HG03060 (cell line): ENCODE data around the gene AGAP3.

Experiments
- ATAC-seq: cut with Tn5 transposase; IDR thresholded peaks from one replicate; pipeline ENCODE4 v1.9.1; 2021; ENCODE audit warnings: low read depth, moderate number of reproducible peaks; ENCODE audit not compliant: unreplicated experiment

Gene AGAP3

DNA sequence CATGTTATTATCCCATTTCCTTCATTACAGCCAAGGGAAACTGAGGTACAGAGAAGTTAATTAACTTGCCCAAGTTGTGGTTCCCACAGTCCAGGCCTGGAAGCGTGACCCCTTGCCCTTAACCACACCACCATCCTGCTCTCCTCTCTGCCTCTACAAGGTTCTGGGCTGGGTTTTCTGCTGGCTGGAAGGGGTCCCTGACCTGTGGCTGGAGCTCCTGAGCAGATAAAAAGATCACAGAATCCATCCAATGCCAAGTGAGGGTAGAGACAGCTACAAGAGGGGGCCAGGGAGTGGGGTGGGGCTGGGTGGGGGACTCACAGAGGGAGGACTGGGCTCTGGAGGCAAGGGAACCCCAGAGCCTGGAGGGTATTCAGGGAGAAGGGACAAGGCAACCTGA, 91.0 kb downstream of the AGAP3 start:
- no peak for ATAC-seq

DNA sequence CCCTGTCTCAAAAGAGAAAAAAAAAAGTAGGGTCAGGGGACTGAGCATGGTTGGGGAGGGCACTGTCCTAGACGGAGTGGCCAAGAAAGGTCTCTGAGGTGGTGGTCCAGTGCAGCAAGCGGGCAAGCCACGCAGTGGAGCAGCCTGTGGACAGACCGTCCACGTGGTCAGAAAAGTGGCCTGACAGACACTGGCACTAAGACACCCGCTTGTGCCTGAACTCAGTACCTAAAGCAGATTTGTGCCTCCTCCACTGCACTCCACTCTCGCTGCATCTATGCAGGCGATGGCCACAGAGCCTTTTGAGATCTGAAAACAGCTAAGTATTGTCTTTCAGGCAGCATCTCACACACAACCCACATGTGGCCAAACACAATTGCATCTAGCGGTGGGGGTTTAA, 92.0 kb downstream of the AGAP3 start:
- ATAC-seq = no peak

DNA sequence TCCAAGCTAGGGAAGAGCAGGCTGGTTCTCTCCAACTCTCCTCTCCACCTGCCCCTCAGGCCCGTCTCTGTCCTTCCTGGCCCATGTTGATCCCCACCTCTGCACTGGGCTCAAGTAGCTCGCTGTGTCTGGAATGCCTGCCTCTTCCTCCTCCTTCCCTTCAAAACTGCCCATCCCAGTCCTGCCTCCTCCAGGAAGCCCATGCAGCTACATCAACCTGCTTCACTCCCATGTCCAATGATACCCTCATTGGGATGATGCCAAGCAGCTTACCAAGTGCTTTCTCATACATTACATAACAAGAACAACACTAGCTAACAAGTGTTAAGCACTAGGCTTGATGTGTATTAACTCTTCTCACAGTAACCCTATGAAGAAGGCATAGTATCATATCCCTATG, 92.6 kb downstream of the AGAP3 start:
- ATAC-seq = no peak

GRCh38 chr7:151179287-151179860, 93.1 kb downstream of the AGAP3 start:
- ATAC-seq = no peak

GRCh38 chr7:151179946-151180345, 93.7 kb downstream of the AGAP3 start:
- ATAC-seq = no peak

- ATAC-seq = no peak
These were observed 94.7 kb downstream of the AGAP3 start for GRCh38 chr7:151181011-151181431.

DNA sequence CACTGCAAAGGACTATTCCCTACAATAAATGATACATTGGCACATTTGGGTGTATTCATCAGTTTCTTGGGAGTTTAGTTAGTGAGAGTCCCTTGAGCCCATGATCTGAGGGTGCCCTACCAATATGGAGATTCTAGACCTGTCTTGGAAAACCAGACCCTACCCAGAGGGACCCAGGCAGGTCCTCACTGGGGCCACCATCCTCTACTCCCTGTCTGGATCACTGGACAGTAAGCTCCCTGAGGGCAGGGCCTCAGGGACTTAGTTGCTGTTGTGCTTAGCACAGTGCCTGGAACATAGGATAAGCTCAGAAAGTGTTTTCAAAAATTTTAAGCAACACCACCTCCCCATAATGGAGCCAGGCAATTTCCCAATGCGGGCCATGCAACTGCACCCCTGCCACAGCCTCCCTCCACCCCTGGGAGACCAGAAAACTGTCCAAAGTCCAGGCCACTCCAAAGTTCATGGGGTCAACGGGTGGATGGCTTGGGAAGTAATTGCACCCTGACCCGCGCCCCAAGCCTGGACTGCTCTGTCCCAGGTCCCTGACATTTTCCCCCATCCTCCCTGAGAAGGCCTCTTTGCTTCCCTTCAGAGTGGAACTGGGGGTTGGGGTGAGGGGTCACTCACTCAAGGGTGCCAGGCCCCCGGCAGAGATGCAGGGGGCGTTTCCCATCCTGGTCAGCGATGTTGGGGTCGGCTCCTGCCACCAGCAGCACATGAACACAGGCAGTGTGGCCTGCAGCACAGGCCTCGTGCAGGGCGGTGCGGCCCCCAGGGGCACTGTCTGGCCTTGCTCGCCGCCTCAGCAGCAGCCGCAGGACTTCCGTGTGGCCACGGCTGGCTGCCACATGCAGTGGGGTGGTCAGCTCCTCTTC, 99.7 kb downstream of the AGAP3 start:
- no peak for ATAC-seq

- ATAC-seq = no peak
These were observed 100.5 kb downstream of the AGAP3 start, which contains the start of gene ASB10 for GRCh38 chr7:151186640-151187408. TSS of gene ASB10 (minus strand) at chr7:151187250. CDS start at chr7:151187130, 120 bp downstream.

DNA sequence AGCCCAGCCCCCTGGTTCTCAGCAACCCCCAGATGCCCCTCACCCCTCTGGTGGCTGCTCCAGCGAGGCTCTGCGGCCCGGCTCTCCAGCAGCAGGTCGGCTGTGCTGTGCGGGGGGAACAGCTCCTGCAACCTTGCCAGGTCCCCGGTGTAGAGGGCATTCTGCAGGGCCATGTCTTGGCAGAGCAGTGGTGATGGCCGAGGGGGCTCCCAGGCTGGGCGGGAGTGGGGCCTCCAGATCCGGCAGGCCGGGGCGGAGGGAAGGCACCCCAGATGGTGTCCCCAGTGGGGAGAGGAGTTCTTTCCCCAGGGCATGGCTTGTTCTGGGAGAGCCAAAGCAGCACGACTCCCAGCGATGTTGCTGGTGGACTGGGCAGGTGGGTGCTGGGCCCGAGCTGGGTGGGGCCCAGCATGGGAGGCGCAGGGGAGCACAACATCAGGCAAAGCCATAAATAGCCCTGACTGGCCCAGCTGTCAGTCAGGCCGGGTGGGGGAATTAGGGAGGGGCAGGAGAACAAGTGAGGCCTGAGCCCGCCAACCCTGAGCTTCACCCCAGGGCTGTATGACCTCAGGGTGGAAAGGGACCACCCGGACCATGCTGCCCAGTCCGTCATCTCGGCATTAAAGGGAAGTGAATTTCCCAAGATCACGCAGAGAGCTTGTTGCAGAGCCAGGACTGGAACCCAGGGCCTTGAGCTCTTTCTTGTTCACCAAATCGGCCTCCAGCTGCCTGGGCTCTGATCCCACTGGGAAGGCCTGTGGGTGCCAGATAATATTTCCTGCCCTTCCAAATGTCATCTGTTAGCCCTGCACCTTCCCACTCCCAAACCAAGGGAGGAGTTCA, 101.4 kb downstream of the AGAP3 start:
- no peak for ATAC-seq

GRCh38 chr7:151188252-151188542, 101.9 kb downstream of the AGAP3 start:
- no peak for ATAC-seq

- ATAC-seq = no peak
These were observed 102.8 kb downstream of the AGAP3 start for GRCh38 chr7:151189038-151189437.

GRCh38 chr7:151191544-151191943, 105.3 kb downstream of the AGAP3 start:
- no peak for ATAC-seq

DNA sequence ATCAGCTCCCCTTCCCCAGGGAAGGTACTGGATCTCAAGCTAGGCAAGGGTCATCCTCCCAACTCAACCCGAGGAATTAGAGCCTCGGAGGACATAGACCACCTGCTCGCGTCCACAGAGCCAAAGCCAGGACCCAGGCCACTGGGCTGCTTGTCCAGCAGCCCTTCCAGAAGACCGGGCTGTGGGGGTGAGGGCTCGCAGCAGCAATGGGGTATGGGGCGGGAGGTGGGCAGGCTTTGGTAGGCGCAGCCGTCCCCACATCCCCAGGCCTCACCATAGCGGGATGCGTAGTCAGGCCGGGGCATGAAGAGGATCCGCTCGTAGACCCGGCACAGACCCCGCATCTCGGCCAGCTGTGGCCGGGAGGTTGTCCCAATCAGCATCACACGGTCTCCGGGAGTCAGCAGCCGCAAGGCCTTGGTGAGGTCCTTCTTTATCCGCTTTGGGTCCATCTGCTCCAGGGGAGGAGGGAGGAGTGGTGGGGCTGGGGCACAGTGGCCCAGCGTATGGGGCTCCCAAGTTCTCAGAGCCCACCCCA, 105.8 kb downstream of the AGAP3 start:
- ATAC-seq = no peak

GRCh38 chr7:151193203-151193978, 107.1 kb downstream of the AGAP3 start:
- no peak for ATAC-seq
